Left ventricle myocardium inferior (tissue), 1 donor: Measurements from ENCODE around the gene IGSF9B. TPM values are rescaled to one million over a fixed set of nuclear protein-coding genes. Genes with fewer than 3 reads are reported as not detected.

Experiments used
- DNase-seq: peaks from one replicate; pipeline ENCODE4 v3.0.0-alpha.2; 2020
- H3K27ac ChIP-seq: fragments of 200-600 bp; replicated peaks from 2 replicates; pipeline ENCODE4 v1.8.0; 2021
- H3K27me3 ChIP-seq: fragments of 200-600 bp; 2 replicates; pipeline ENCODE4 v1.8.0; 2021; ENCODE audit warnings: low read depth
- H3K36me3 ChIP-seq: fragments of 200-600 bp; 2 replicates; pipeline ENCODE4 v1.8.0; 2021
- H3K4me1 ChIP-seq: fragments of 200-600 bp; 2 replicates; pipeline ENCODE4 v1.8.0; 2021
- H3K4me3 ChIP-seq: fragments of 200-600 bp; 2 replicates; pipeline ENCODE4 v1.8.0; 2021; ENCODE audit warnings: mild to moderate bottlenecking, moderate library complexity
- H3K9me3 ChIP-seq: fragments of 200-600 bp; replicated peaks from 2 replicates; pipeline ENCODE4 v1.8.0; 2021
- CTCF ChIP-seq: fragments of 200-600 bp; IDR thresholded peaks from 2 replicates; pipeline ENCODE4 v1.8.0; 2021; ENCODE audit warnings: antibody characterized with exemption, mild to moderate bottlenecking, borderline replicate concordance
- intact Hi-C: fragments of 100-400 bp; cut with micrococcal nuclease; formaldehyde crosslinking; loops from one replicate; pipeline ENCODE4 v1.11.0; 2022
- total RNA-seq: library from RNA; stranded (reverse); fragmentation: NEBNext Ultra II Directional; extraction: Animal tissue kit (Norgen Biotek cat#: 25700); gene quantifications from one replicate; pipeline ENCODE4 v1.2.1, GENCODE V29; 2021
- donor health status: DM: no; HTN: yes; CAD: no; lungs with severe emphysema.

Gene IGSF9B
- total RNA-seq, 1 donor from 2014 or later = 44.1 TPM

GRCh38 chr11:134001088-134001487 lies 44.3 kb upstream of the IGSF9B start:
- peaks cover 39% of the 10 kb centered on the region for H3K4me1 ChIP-seq
- intact Hi-C loops = no loop called here
- no peaks in the 10 kb centered on the region for H3K9me3 ChIP-seq
- H3K27me3 ChIP-seq = no peaks in the 10 kb centered on the region
- DNase-seq = no peak
- TF ChIP-seq CTCF = no peak
- H3K4me3 ChIP-seq = no peak overlapping the region
- H3K36me3 ChIP-seq = no peaks in the 10 kb centered on the region
- H3K27ac ChIP-seq = no peak overlapping the region

GRCh38 chr11:133999355-133999754 lies 42.6 kb upstream of the IGSF9B start:
- Histone ChIP-seq H3K9me3 (no peaks in the 10 kb centered on the region), H3K27me3 (no peaks in the 10 kb centered on the region), H3K4me3 (no peak overlapping the region), H3K36me3 (no peaks in the 10 kb centered on the region), H3K27ac (no peak overlapping the region), H3K4me1 (peaks cover 29% of the 10 kb centered on the region)
- no peak for TF ChIP-seq CTCF
- no peak for DNase-seq
- intact Hi-C loops = no loop called here

- intact Hi-C loops = no loop called here
- no peak for DNase-seq
- no peak overlapping the region for H3K27ac ChIP-seq
- no peak overlapping the region for H3K4me3 ChIP-seq
- H3K36me3 ChIP-seq = no peaks in the 10 kb centered on the region
- peaks cover 14% of the 10 kb centered on the region for H3K4me1 ChIP-seq
- H3K9me3 ChIP-seq = no peaks in the 10 kb centered on the region
- H3K27me3 ChIP-seq = no peaks in the 10 kb centered on the region
- TF ChIP-seq CTCF = no peak
These were observed 40.8 kb upstream of the IGSF9B start for GRCh38 chr11:133997554-133997953.

- intact Hi-C loops = no loop called here
- Histone ChIP-seq H3K27ac (no peak overlapping the region), H3K27me3 (no peaks in the 10 kb centered on the region), H3K9me3 (no peaks in the 10 kb centered on the region), H3K4me1 (peaks cover 14% of the 10 kb centered on the region), H3K4me3 (no peak overlapping the region), H3K36me3 (no peaks in the 10 kb centered on the region)
- no peak for TF ChIP-seq CTCF
- no peak for DNase-seq
These were observed 39.9 kb upstream of the IGSF9B start for GRCh38 chr11:133996671-133997070.

GRCh38 chr11:133995066-133995465 lies 38.3 kb upstream of the IGSF9B start:
- no peak for DNase-seq
- Histone ChIP-seq H3K27me3 (no peaks in the 10 kb centered on the region), H3K9me3 (no peaks in the 10 kb centered on the region), H3K4me1 (peaks cover 24% of the 10 kb centered on the region), H3K36me3 (no peaks in the 10 kb centered on the region), H3K27ac (no peak overlapping the region), H3K4me3 (no peak overlapping the region)
- no peak for TF ChIP-seq CTCF
- intact Hi-C loops = no loop called here

- Histone ChIP-seq H3K27ac (no peak overlapping the region), H3K27me3 (no peaks in the 10 kb centered on the region), H3K36me3 (no peaks in the 10 kb centered on the region), H3K4me1 (peaks cover 32% of the 10 kb centered on the region), H3K9me3 (no peaks in the 10 kb centered on the region), H3K4me3 (no peak overlapping the region)
- no peak for TF ChIP-seq CTCF
- intact Hi-C loops = no loop called here
- DNase-seq = no peak
These were observed 37.2 kb upstream of the IGSF9B start for GRCh38 chr11:133993921-133994320.
